DOHH2 (cell line): ENCODE results near the gene PMF1.
"Not testable (repeated sequence)": the region's sequence is repeated elsewhere in the genome, so short reads cannot be mapped to it uniquely, and the experiment has no call there.

Experiments used
- EZH2phosphoT487 ChIP-seq: fragments of 200-600 bp; sonication (generic); IDR thresholded peaks from 2 replicates; pipeline ENCODE4 v1.6.1; 2017; ENCODE audit warnings: borderline replicate concordance, mild to moderate bottlenecking, antibody characterized with exemption, low read length, moderate library complexity, mixed read lengths
- TF ChIP-seq, protein P1 (sequence below): fragments of 200-600 bp; sonication (generic); IDR thresholded peaks from one replicate; pipeline ENCODE4 v1.5.1; 2014; ENCODE audit warnings: antibody characterized with exemption, mild to moderate bottlenecking, low read depth, low read length; ENCODE audit not compliant: poor library complexity, severe bottlenecking

DNA sequence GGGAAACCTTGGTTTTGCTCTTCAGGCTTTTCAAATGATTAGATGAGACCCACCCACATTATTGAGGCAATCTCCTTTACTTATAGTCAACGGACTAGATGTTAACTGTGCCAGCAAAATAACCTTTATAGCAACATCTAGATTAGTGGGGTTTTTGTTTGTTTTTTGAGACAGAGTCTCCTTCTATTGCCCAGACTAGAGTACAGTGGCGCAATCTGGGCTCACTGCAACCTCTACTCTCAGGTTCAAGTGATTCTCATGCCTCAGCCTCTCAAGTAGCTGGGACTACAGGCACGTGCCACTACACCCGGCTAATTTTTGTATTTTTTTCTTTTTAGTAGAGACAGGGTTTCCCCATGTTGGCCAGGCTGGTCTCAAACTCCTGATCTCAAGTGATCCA is 22.5 kb upstream of the PMF1 start:
- TF ChIP-seq, protein P1, sequence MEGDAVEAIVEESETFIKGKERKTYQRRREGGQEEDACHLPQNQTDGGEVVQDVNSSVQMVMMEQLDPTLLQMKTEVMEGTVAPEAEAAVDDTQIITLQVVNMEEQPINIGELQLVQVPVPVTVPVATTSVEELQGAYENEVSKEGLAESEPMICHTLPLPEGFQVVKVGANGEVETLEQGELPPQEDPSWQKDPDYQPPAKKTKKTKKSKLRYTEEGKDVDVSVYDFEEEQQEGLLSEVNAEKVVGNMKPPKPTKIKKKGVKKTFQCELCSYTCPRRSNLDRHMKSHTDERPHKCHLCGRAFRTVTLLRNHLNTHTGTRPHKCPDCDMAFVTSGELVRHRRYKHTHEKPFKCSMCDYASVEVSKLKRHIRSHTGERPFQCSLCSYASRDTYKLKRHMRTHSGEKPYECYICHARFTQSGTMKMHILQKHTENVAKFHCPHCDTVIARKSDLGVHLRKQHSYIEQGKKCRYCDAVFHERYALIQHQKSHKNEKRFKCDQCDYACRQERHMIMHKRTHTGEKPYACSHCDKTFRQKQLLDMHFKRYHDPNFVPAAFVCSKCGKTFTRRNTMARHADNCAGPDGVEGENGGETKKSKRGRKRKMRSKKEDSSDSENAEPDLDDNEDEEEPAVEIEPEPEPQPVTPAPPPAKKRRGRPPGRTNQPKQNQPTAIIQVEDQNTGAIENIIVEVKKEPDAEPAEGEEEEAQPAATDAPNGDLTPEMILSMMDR: not testable (repeated sequence)
- TF ChIP-seq EZH2phosphoT487: not testable (repeated sequence)
